Left lung (tissue), 10 donors: ENCODE data around the gene KCNC1. TPM values are rescaled to one million over a fixed set of nuclear protein-coding genes. Genes with fewer than 3 reads are reported as not detected.

Source experiments
- ATAC-seq: fragments of 200-7000 bp; cut with Tn5 transposase; one replicate; pipeline ENCODE4 v1.9.1; 2020; ENCODE audit warnings: moderate library complexity
- DNase-seq, 4 donors: peaks; one replicate each; pipeline ENCODE4 v3.0.0-alpha.2; 2013 to 2020
- H3K27ac ChIP-seq, 2 donors: fragments of 200-600 bp; sonication (generic) in 1 of 2; one replicate each; pipeline versions ENCODE4 v1.5.0 to v1.8.0; 2020 to 2021
- H3K27me3 ChIP-seq, 2 donors: fragments of 200-600 bp; sonication (generic) in 1 of 2; one replicate each; pipeline versions ENCODE4 v1.5.0 to v1.8.0; 2020 to 2021
- H3K36me3 ChIP-seq, 2 donors: fragments of 200-600 bp; sonication (generic) in 1 of 2; one replicate each; pipeline versions ENCODE4 v1.5.0 to v1.8.0; 2020 to 2021
- H3K4me1 ChIP-seq, 2 donors: fragments of 200-600 bp; one replicate each; pipeline ENCODE4 v1.8.0; 2021
- H3K4me3 ChIP-seq, 2 donors: fragments of 200-600 bp; sonication (generic) in 1 of 2; one replicate each; pipeline versions ENCODE4 v1.5.0 to v1.8.0; 2020 to 2021; ENCODE audit warnings: mild to moderate bottlenecking in 1 of 2
- H3K9me3 ChIP-seq, 2 donors: fragments of 200-600 bp; sonication (generic) in 1 of 2; one replicate each; pipeline versions ENCODE4 v1.5.0 to v1.8.0; 2020 to 2021
- CTCF ChIP-seq, 2 donors: fragments of 200-600 bp; sonication (generic) in 1 of 2; IDR thresholded peaks; one replicate each; pipeline versions ENCODE4 v1.5.0 to v1.8.0; 2021; ENCODE audit warnings: antibody characterized with exemption in 2 of 2
- intact Hi-C, 2 donors: fragments of 100-400 bp; cut with DNase I; formaldehyde crosslinking; loops; one replicate each; pipeline versions ENCODE4 v1.11.2 to v1.14.2; 2022
- polyA plus RNA-seq, 6 donors: library from polyadenylated mRNA; unstranded; fragments of 120-200 nt; gene quantifications; one replicate each; pipeline ENCODE4 v1.2.1, GENCODE V29; 2013; ENCODE audit not compliant: insufficient read length in 6 of 6
- total RNA-seq, 2 donors: library from RNA; stranded (reverse); fragmentation: NEBNext Ultra II Directional; extraction: Animal tissue kit (Norgen Biotek cat#: 25700); gene quantifications; one replicate each; pipeline ENCODE4 v1.2.1, GENCODE V29; 2021
- donor health status: DM: no; HTN: yes; CAD: no.
- donor health status: DM: no; HTN: no; CAD: no.

The KCNC1 gene
- total and polyA plus RNA-seq, 8 donors, result 0.78 to 1.2 (median 0.89) TPM; not detected in 2

GRCh38 chr11:17736930-17737817 is 2.6 kb downstream of the KCNC1 start:
- Histone ChIP-seq H3K27me3 (peaks cover 43 to 93% of the 10 kb centered on the region in 2 donors), H3K9me3 (no peaks in the 10 kb centered on the region), H3K4me1 (peaks cover 7 to 11% of the 10 kb centered on the region in 2 donors), H3K27ac (no peak overlapping the region), H3K36me3 (no peaks in the 10 kb centered on the region), H3K4me3 (no peak overlapping the region)
- no peak for ATAC-seq
- intact Hi-C loops, result no loop called here
- no peak for TF ChIP-seq CTCF (IDR thresholded peaks at IDR 0.05)
- no peak for DNase-seq

DNA sequence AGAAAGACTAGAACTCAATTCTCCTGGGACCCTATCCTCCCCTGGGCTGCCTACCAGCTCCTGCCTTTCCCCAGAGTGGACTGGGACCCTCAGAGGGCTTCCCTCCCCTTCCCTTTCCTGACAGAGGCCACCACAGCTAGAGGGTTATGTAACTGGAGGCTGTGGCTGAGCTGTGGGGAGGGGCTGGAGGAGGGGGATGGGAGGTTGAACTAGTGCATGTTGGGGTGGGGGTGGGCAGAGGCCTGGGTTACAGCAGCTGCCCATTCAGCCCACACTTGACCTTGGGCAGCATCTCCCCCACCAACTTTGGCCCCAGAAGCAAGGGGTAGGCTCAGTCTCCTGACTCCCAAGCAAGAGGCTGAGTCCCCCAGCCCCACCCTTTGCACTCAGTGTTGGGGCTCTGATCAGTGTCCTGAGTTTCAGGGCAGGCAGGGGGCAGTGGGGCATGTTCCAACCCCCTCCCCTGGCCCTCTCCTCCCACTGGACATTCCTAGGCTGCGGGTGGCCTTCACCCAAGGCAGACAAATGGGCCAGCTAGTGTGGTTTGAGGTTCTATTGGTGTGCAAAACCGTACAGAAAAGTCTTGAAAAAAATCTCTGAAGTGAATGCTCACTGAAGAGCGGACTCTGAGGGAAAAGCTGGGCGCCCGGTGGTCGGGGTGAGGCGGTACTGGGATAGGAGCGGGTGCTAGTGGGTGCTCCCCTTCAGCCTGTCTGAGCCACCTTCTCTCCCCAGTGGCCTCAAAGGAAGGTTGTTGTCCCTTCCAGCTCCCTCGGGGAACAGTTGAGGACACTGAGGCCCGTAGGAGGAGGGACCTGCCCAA is 3.8 kb downstream of the KCNC1 start:
- no peak for DNase-seq
- no peak for ATAC-seq
- intact Hi-C loops, result no loop called here
- peaks cover 7 to 11% of the 10 kb centered on the region in 2 donors for H3K4me1 ChIP-seq
- H3K36me3 ChIP-seq, result no peaks in the 10 kb centered on the region
- no peaks in the 10 kb centered on the region for H3K9me3 ChIP-seq
- H3K27ac ChIP-seq, result no peak overlapping the region
- no peak overlapping the region for H3K4me3 ChIP-seq
- TF ChIP-seq CTCF (IDR thresholded peaks at IDR 0.05), result no peak
- H3K27me3 ChIP-seq, result peaks cover 38 to 82% of the 10 kb centered on the region in 2 donors

DNA sequence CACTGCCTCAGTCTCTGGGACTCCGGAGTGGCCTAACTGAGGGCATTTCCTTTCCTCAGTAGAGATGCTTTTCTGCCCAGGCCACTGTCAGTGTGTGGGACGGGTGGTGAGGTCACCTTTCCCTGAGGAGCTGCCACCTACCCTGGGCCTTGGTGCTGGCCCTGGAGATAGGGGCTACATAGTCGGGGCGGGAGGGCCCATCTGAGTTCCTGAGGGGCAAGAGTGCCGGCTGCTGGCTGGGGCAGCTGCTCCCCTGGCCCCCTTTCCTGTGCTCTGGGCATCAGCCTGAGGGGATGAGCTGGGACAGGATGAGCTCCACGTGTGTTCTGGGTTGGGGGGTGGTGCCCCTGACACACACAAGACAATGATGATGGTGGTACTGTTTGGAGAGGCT is 5.4 kb downstream of the KCNC1 start:
- no peak for TF ChIP-seq CTCF (IDR thresholded peaks at IDR 0.05)
- intact Hi-C loops, result no loop called here
- no peak overlapping the region for H3K27ac ChIP-seq

GRCh38 chr11:17740649-17741235 is 6.2 kb downstream of the KCNC1 start:
- H3K27ac ChIP-seq, result no peak overlapping the region
- no peaks in the 10 kb centered on the region for H3K36me3 ChIP-seq
- intact Hi-C loops, result no loop called here
- no peaks in the 10 kb centered on the region for H3K4me1 ChIP-seq
- H3K9me3 ChIP-seq, result no peaks in the 10 kb centered on the region
- TF ChIP-seq CTCF (IDR thresholded peaks at IDR 0.05), result no peak
- no peak overlapping the region for H3K4me3 ChIP-seq
- no peak for ATAC-seq
- peaks cover 26 to 66% of the 10 kb centered on the region in 2 donors for H3K27me3 ChIP-seq
- no peak for DNase-seq

More for the DNA sequence above, 5.4 kb downstream of the KCNC1 start:
- ATAC-seq, result no peak
- DNase-seq, result no peak
- Histone ChIP-seq H3K4me3 (no peak overlapping the region), H3K9me3 (no peaks in the 10 kb centered on the region), H3K27me3 (peaks cover 32 to 67% of the 10 kb centered on the region in 2 donors), H3K36me3 (no peaks in the 10 kb centered on the region), H3K4me1 (peaks cover 3 to 5% of the 10 kb centered on the region in 2 donors)
